ENCODE measurements around the gene MTCH1. TPM values are rescaled to one million over a fixed set of nuclear protein-coding genes. Genes with fewer than 3 reads are reported as not detected.
A peak's percentile ranks its signal among the peaks of the same experiment; 100 is the strongest.
"Not testable (repeated sequence)": the region's sequence is repeated elsewhere in the genome, so short reads cannot be mapped to it uniquely, and the experiment has no call there.

Gene MTCH1
- total RNA-seq, 1 donor from 2014 or later, result 267 TPM

- peak; percentile 23 for DNase-seq (ENCODE audit: low spot score)
Observed at GRCh38 chr6:36954262-36954931, 31.6 kb downstream of the MTCH1 start, which contains the start of gene PI16. TSS of gene PI16 (plus strand) at chr6:36954738. CDS start at chr6:36954761, 23 bp downstream.

- DNase-seq (ENCODE audit: low spot score), result no peak
Observed at GRCh38 chr6:36953931-36954261, 32.1 kb downstream of the MTCH1 start.

- no peak for DNase-seq (ENCODE audit: low spot score)
Observed at GRCh38 chr6:36949636-36950035, 36.4 kb downstream of the MTCH1 start.

- DNase-seq (ENCODE audit: low spot score), result not testable (repeated sequence)
Observed at GRCh38 chr6:36949076-36949475, 36.9 kb downstream of the MTCH1 start.

GRCh38 chr6:36947570-36948351 lies 38.2 kb downstream of the MTCH1 start:
- DNase-seq (ENCODE audit: low spot score), result no peak

- DNase-seq (ENCODE audit: low spot score), result no peak
Observed at GRCh38 chr6:36946526-36946925, 39.5 kb downstream of the MTCH1 start.

- DNase-seq (ENCODE audit: low spot score), result no peak
Observed at GRCh38 chr6:36945301-36945700, 40.7 kb downstream of the MTCH1 start.

GRCh38 chr6:36944650-36945049 lies 41.3 kb downstream of the MTCH1 start:
- DNase-seq (ENCODE audit: low spot score), result no peak

GRCh38 chr6:36942329-36942728 lies 43.7 kb downstream of the MTCH1 start:
- DNase-seq (ENCODE audit: low spot score), result not testable (repeated sequence)

GRCh38 chr6:36941561-36941960 lies 44.4 kb downstream of the MTCH1 start:
- DNase-seq (ENCODE audit: low spot score), result not testable (repeated sequence)

- no peak for DNase-seq (ENCODE audit: low spot score)
Observed at GRCh38 chr6:36940027-36940426, 46.0 kb downstream of the MTCH1 start.

- not testable (repeated sequence) for DNase-seq (ENCODE audit: low spot score)
Observed at GRCh38 chr6:36939005-36939404, 47.0 kb downstream of the MTCH1 start.

GRCh38 chr6:36938536-36938935 lies 47.5 kb downstream of the MTCH1 start:
- no peak for DNase-seq (ENCODE audit: low spot score)

- no peak for DNase-seq (ENCODE audit: low spot score)
Observed at GRCh38 chr6:36937896-36938295, 48.1 kb downstream of the MTCH1 start.

- no peak for DNase-seq (ENCODE audit: low spot score)
Observed at GRCh38 chr6:36936824-36937223, 49.2 kb downstream of the MTCH1 start.

- DNase-seq (ENCODE audit: low spot score), result no peak
Observed at GRCh38 chr6:36934901-36935300, 51.1 kb downstream of the MTCH1 start.

GRCh38 chr6:36933519-36933918 lies 52.5 kb downstream of the MTCH1 start:
- DNase-seq (ENCODE audit: low spot score), result no peak

GRCh38 chr6:36933102-36933501 lies 52.9 kb downstream of the MTCH1 start:
- DNase-seq (ENCODE audit: low spot score), result no peak

- no peak for DNase-seq (ENCODE audit: low spot score)
Observed at GRCh38 chr6:36930483-36930882, 55.5 kb downstream of the MTCH1 start.

- no peak for DNase-seq (ENCODE audit: low spot score)
Observed at GRCh38 chr6:36929607-36930006, 56.4 kb downstream of the MTCH1 start.

- DNase-seq (ENCODE audit: low spot score), result no peak
Observed at GRCh38 chr6:36929152-36929551, 56.8 kb downstream of the MTCH1 start.

GRCh38 chr6:36928547-36928918 lies 57.5 kb downstream of the MTCH1 start:
- no peak for DNase-seq (ENCODE audit: low spot score)

All from umbilical cord (tissue), 2 donors.